HEK293 (cell line): ENCODE results near the gene PUDP.

ENCODE experiments used
- CTCF ChIA-PET: fragments of 350-600 bp; formaldehyde crosslinking; extraction: SDS; loops from one replicate; lab custom pipeline; 2021; ENCODE audit warnings: antibody characterized with exemption; lab: Yijun Ruan, JAX
- POLR2A ChIA-PET: fragments of 300-600 bp; formaldehyde crosslinking; extraction: SDS; loops from one replicate; lab custom pipeline; 2020; ENCODE audit warnings: antibody characterized with exemption, inconsistent platforms; lab: Yijun Ruan, JAX
- H3K27ac ChIP-seq: fragments of 200-500 bp; sonication (Bioruptor generic); 2 replicates; pipeline ENCODE4 v1.5.1; 2014; ENCODE audit warnings: low read depth, low read length, control low read depth, inconsistent platforms; ENCODE audit errors: extremely low read depth
- H3K36me3 ChIP-seq, 2 experiments: fragments of 200-500 bp in 1 of 2; sonication (Bioruptor generic) in 1 of 2; 1 replicate in 1 of 2; 2 replicates in 1 of 2; pipeline ENCODE4 v1.5.1; 2014 to 2017; ENCODE audit warnings: inconsistent platforms in 2 of 2, low read length in 2 of 2; ENCODE audit not compliant: control insufficient read depth in 2 of 2, insufficient read depth in 1 of 2
- H3K4me1 ChIP-seq: fragments of 200-500 bp; sonication (Bioruptor generic); 2 replicates; pipeline ENCODE4 v1.5.1; 2014; ENCODE audit warnings: mild to moderate bottlenecking, low read length, inconsistent platforms; ENCODE audit not compliant: control insufficient read depth, insufficient read depth
- H3K4me3 ChIP-seq: 2 replicates; pipeline ENCODE4 v1.5.1; 2011; ENCODE audit warnings: low read depth, mild to moderate bottlenecking, control low read depth, low read length, moderate library complexity
- H3K9me3 ChIP-seq: fragments of 200-500 bp; sonication (Bioruptor generic); 2 replicates; pipeline ENCODE4 v1.5.1; 2014; ENCODE audit warnings: low read depth, low read length, inconsistent platforms; ENCODE audit not compliant: control insufficient read depth, insufficient read depth
- KLF16 ChIP-seq: fragments of 450-650 bp; formaldehyde crosslinking; IDR thresholded peaks from 2 replicates; pipeline ENCODE4 v1.5.1; 2017; ENCODE audit warnings: missing biosample characterization, missing genetic modification characterization
- KLF8 ChIP-seq: fragments of 450-650 bp; formaldehyde crosslinking; IDR thresholded peaks from 2 replicates; pipeline ENCODE4 v1.5.1; 2016; ENCODE audit warnings: missing biosample characterization, missing genetic modification characterization
- MEIS1 ChIP-seq: sonication (generic); formaldehyde crosslinking; IDR thresholded peaks from 2 replicates; pipeline ENCODE4 v1.8.1; 2022; ENCODE audit warnings: missing genetic modification reagents, mild to moderate bottlenecking, borderline replicate concordance
- SALL2 ChIP-seq: fragments of 450-650 bp; formaldehyde crosslinking; IDR thresholded peaks from 2 replicates; pipeline ENCODE4 v1.5.0; 2017; ENCODE audit warnings: missing biosample characterization, mild to moderate bottlenecking, missing genetic modification characterization, borderline replicate concordance
- ZBTB1 ChIP-seq: fragments of 450-650 bp; formaldehyde crosslinking; IDR thresholded peaks from 2 replicates; pipeline ENCODE4 v1.5.1; 2016; ENCODE audit warnings: missing biosample characterization, missing genetic modification characterization
- ZBTB17 ChIP-seq: fragments of 450-650 bp; formaldehyde crosslinking; IDR thresholded peaks from 2 replicates; pipeline ENCODE4 v1.5.1; 2016; ENCODE audit warnings: missing biosample characterization, missing genetic modification characterization
- ZFHX2 ChIP-seq: fragments of 450-650 bp; formaldehyde crosslinking; conservative IDR thresholded peaks from 2 replicates; pipeline ENCODE4 v1.5.1; 2016; ENCODE audit warnings: missing biosample characterization, missing genetic modification characterization
- ZNF112 ChIP-seq: fragments of 450-650 bp; formaldehyde crosslinking; IDR thresholded peaks from 2 replicates; pipeline ENCODE4 v1.5.0; 2017; ENCODE audit warnings: missing biosample characterization, missing genetic modification characterization
- ZNF155 ChIP-seq: fragments of 450-650 bp; formaldehyde crosslinking; IDR thresholded peaks from 2 replicates; pipeline ENCODE4 v1.5.1; 2016; ENCODE audit warnings: missing biosample characterization, missing genetic modification characterization
- ZNF221 ChIP-seq: fragments of 450-650 bp; formaldehyde crosslinking; IDR thresholded peaks from 2 replicates; pipeline ENCODE4 v1.5.1; 2017; ENCODE audit warnings: missing biosample characterization, missing genetic modification characterization, borderline replicate concordance
- ZNF223 ChIP-seq: fragments of 450-650 bp; formaldehyde crosslinking; IDR thresholded peaks from 2 replicates; pipeline ENCODE4 v1.5.1; 2016; ENCODE audit warnings: missing biosample characterization, missing genetic modification characterization
- ZNF48 ChIP-seq: fragments of 450-650 bp; formaldehyde crosslinking; IDR thresholded peaks from 2 replicates; pipeline ENCODE4 v1.5.1; 2016; ENCODE audit warnings: missing biosample characterization, missing genetic modification characterization
- ZNF548 ChIP-seq: fragments of 450-650 bp; formaldehyde crosslinking; IDR thresholded peaks from 2 replicates; pipeline ENCODE4 v1.5.1; 2016; ENCODE audit warnings: missing biosample characterization, missing genetic modification characterization
- ZNF571 ChIP-seq: fragments of 450-650 bp; formaldehyde crosslinking; IDR thresholded peaks from 2 replicates; pipeline ENCODE4 v1.5.0; 2017; ENCODE audit warnings: missing biosample characterization, missing genetic modification characterization
- ZNF623 ChIP-seq: fragments of 450-650 bp; formaldehyde crosslinking; IDR thresholded peaks from 2 replicates; pipeline ENCODE4 v1.5.1; 2016; ENCODE audit warnings: missing biosample characterization, missing genetic modification characterization
- ZNF629 ChIP-seq: fragments of 450-650 bp; formaldehyde crosslinking; IDR thresholded peaks from 2 replicates; pipeline ENCODE4 v1.5.1; 2017; ENCODE audit warnings: missing biosample characterization, missing genetic modification characterization
- ZNF791 ChIP-seq: fragments of 450-650 bp; formaldehyde crosslinking; IDR thresholded peaks from 2 replicates; pipeline ENCODE4 v1.5.1; 2016; ENCODE audit warnings: missing biosample characterization, missing genetic modification characterization
- ZSCAN23 ChIP-seq: fragments of 450-650 bp; formaldehyde crosslinking; IDR thresholded peaks from 2 replicates; pipeline ENCODE4 v1.5.1; 2016; ENCODE audit warnings: missing biosample characterization, missing genetic modification characterization
- TF ChIP-seq, protein P1 (sequence below): IDR thresholded peaks from 2 replicates; pipeline ENCODE4 v1.6.1; 2011; ENCODE audit warnings: mild to moderate bottlenecking, low read depth, low read length, borderline replicate concordance
- TF ChIP-seq, protein P2 (sequence below): fragments of 450-650 bp; formaldehyde crosslinking; IDR thresholded peaks from 2 replicates; pipeline ENCODE4 v1.5.1; 2017; ENCODE audit warnings: missing biosample characterization, missing genetic modification characterization
- TF ChIP-seq, protein P3 (sequence below): fragments of 450-650 bp; formaldehyde crosslinking; IDR thresholded peaks from 2 replicates; pipeline ENCODE4 v1.5.1; 2016; ENCODE audit warnings: missing biosample characterization, missing genetic modification characterization

The PUDP gene

DNA sequence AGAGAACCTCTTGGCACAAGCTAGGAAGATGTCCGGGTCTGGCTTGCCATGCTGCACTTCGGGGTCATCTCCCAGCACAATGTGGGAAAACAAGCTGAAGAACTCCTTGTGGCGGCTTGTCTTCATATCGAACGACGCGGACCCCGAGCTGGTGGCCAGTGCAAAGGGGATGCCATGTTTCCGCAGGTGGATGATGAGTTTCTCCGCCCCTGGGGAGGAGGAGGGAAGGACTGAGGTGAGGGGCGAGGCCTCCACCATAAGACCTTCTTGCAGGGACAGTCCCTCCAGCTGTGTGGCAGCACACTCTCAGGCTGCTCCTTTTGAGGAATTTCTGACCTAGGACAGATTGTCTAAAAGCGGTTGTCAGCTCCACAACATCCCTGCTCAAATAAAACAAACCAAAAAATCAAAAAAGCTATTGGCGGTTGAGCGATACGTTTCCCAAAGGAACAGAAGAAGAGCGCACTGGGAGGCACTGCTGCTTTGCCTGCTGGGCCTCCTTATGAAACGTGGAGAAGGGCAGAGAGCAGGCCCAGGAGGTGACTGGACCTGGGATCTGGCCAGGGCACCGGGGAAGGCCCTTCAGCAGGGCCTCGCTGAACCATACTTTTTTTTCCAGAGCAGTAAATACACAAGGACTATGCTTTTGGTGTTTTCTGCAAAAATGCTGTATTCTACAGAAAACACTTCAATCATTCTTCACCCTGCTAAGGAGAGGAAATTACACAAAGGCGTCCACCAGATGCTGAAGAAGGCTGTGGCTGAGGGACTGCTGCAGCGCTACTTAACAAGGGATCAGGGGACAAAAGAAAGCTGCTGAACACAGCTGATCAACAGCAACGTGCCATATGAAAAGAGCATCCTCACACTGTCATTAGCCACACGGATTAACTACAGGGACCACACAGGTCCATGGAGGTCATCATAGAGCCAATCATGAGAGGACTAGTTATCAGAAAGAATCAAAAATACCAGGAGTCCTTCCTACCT is 70.4 kb downstream of the PUDP start (continued):
- TF ChIP-seq ZNF791 (no peak), ZSCAN23 (tag by site-specific recombination) (no peak), ZNF221 (tag by site-specific recombination) (no peak), MEIS1 (CRISPR knock-in tag) (no peak), ZBTB1 (tag by site-specific recombination) (no peak), ZNF48 (tag by site-specific recombination) (no peak)

- Histone ChIP-seq H3K36me3 (peaks cover 0 to 16% of the 10 kb centered on the region in 2 experiments; a peak in 1 of 3 replicates), H3K4me1 (no peaks in the 10 kb centered on the region), H3K9me3 (no peaks in the 10 kb centered on the region), H3K27ac (no peak overlapping the region), H3K4me3 (no peak overlapping the region)
- CTCF ChIA-PET = no interaction called here
- TF ChIP-seq ZNF629 (no peak), ZNF223 (tag by site-specific recombination) (no peak), ZNF155 (no peak)
- POLR2A ChIA-PET = no interaction called here
Observed at GRCh38 chrX:7076245-7076661, 71.7 kb downstream of the PUDP start.

- Histone ChIP-seq H3K9me3 (no peaks in the 10 kb centered on the region), H3K27ac (no peak overlapping the region), H3K4me1 (no peaks in the 10 kb centered on the region), H3K36me3 (peaks cover 0 to 16% of the 10 kb centered on the region in 2 experiments; a peak in 1 of 3 replicates), H3K4me3 (no peak overlapping the region)
- ChIA-PET CTCF (interaction anchor here (0.6 kb wide), 1 partner anchor 376 kb away, joined by 4 read pairs; no protein-coding TSS in a partner anchor), POLR2A (no interaction called here)
- TF ChIP-seq ZNF548 = no peak
- TF ChIP-seq ZNF623 (tag by site-specific recombination) = no peak
- TF ChIP-seq, protein P1, sequence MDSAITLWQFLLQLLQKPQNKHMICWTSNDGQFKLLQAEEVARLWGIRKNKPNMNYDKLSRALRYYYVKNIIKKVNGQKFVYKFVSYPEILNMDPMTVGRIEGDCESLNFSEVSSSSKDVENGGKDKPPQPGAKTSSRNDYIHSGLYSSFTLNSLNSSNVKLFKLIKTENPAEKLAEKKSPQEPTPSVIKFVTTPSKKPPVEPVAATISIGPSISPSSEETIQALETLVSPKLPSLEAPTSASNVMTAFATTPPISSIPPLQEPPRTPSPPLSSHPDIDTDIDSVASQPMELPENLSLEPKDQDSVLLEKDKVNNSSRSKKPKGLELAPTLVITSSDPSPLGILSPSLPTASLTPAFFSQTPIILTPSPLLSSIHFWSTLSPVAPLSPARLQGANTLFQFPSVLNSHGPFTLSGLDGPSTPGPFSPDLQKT = no peak
- TF ChIP-seq, protein P2, sequence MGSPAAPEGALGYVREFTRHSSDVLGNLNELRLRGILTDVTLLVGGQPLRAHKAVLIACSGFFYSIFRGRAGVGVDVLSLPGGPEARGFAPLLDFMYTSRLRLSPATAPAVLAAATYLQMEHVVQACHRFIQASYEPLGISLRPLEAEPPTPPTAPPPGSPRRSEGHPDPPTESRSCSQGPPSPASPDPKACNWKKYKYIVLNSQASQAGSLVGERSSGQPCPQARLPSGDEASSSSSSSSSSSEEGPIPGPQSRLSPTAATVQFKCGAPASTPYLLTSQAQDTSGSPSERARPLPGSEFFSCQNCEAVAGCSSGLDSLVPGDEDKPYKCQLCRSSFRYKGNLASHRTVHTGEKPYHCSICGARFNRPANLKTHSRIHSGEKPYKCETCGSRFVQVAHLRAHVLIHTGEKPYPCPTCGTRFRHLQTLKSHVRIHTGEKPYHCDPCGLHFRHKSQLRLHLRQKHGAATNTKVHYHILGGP = no peak
- TF ChIP-seq ZNF571 (tag by site-specific recombination) = no peak
- no peak for TF ChIP-seq SALL2
- TF ChIP-seq ZBTB17 (tag by site-specific recombination) = no peak
- TF ChIP-seq ZFHX2 = no peak
- TF ChIP-seq KLF16 (tag by site-specific recombination) = no peak
- no peak for TF ChIP-seq KLF8 (tag by site-specific recombination)
- TF ChIP-seq, protein P3, sequence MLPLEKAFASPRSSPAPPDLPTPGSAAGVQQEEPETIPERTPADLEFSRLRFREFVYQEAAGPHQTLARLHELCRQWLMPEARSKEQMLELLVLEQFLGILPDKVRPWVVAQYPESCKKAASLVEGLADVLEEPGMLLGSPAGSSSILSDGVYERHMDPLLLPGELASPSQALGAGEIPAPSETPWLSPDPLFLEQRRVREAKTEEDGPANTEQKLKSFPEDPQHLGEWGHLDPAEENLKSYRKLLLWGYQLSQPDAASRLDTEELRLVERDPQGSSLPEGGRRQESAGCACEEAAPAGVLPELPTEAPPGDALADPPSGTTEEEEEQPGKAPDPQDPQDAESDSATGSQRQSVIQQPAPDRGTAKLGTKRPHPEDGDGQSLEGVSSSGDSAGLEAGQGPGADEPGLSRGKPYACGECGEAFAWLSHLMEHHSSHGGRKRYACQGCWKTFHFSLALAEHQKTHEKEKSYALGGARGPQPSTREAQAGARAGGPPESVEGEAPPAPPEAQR (tag by site-specific recombination) = no peak
- TF ChIP-seq ZNF112 (tag by site-specific recombination) = no peak
Observed at GRCh38 chrX:7074908-7075204, 73.1 kb downstream of the PUDP start.
